ENCODE data around the gene SELL. TPM values are rescaled to one million over a fixed set of nuclear protein-coding genes. Genes with fewer than 3 reads are reported as not detected.
"Not testable (repeated sequence)": the region's sequence is repeated elsewhere in the genome, so short reads cannot be mapped to it uniquely, and the experiment has no call there.

SELL gene
- total RNA-seq, 1 donor from 2014 or later: 1.0 TPM

- ATAC-seq: not testable (repeated sequence)
Observed at GRCh38 chr1:169662680-169663079, 48.7 kb downstream of the SELL start.

DNA sequence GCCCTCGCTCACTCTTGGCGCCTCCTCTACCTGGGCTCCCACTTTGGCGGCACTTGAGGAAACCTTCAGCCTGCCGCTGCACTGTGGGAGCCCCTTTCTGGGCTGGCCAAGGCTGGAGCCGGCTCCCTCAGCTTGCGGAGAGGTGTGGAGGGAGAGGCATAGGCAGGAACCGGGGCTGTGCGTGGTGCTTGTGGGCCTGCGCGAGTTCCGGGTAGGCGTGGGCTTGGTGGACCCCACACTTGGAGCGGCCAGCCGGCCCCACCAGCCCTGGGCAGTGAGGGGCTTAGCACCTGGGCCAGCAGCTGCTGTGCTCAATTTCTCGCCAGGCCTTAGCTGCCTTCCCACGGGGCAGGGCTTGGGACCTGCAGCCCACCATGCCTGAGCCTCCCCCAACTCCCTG, 50.4 kb downstream of the SELL start:
- ATAC-seq: not testable (repeated sequence)

DNA sequence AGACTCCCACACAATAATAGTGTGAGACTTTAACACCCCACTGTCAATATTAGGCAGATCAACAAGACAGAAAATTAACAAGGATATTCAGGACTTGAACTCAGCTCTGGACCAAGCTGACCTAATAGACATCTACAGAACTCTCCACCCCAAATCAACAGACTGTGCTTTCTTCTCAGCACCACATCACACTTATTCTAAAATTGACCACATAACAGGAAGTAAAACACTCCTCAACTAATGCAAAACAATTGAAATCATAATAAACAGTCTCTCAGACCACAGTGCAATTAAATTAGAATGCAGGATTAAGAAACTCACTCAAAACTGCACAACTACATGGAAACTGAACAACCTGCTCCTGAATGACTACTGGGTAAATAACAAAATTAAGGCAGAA, 52.6 kb downstream of the SELL start:
- not testable (repeated sequence) for ATAC-seq

DNA sequence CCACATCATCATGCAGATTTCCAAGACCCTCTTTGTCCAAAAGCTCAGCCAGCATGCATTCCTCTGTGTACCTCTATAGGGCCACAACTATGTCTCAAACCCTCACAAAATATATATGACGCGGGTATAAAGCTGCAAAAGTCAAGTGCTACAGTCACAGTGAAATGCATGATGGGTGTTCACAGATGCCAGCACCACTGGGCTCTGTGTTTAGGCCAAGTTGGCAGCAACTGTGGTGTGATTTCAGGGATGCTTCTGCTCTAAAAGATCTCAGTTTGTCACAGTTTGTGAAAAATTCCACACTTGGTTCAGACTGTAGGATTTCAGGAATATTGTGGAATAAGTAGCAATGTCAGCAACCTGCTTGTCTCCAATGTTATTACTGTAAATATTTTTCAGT, 57.5 kb downstream of the SELL start:
- no peak for ATAC-seq

GRCh38 chr1:169651035-169651434, 60.4 kb downstream of the SELL start:
- no peak for ATAC-seq

GRCh38 chr1:169650551-169650950, 60.9 kb downstream of the SELL start:
- ATAC-seq: no peak

DNA sequence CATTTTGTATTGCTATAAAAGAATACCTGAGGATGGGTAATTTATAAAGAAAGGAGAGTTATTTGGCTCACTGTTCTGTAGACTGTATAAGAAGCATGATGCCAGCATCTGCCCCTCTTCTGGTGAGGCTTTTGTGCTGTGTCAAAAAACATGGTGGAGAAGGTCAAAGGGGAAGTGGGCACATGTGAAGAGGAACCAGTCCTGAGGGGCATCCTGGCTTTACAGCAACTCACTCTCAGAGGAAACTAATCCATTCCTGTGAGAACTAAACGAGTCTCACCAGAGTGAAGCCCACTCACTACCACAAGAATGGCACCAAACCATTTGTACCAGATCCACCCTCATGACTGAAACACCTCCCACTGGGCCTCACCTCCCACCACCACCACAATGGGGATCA, 62.7 kb downstream of the SELL start:
- ATAC-seq: no peak

- ATAC-seq: no peak
Observed at GRCh38 chr1:169648187-169648586, 63.2 kb downstream of the SELL start.

DNA sequence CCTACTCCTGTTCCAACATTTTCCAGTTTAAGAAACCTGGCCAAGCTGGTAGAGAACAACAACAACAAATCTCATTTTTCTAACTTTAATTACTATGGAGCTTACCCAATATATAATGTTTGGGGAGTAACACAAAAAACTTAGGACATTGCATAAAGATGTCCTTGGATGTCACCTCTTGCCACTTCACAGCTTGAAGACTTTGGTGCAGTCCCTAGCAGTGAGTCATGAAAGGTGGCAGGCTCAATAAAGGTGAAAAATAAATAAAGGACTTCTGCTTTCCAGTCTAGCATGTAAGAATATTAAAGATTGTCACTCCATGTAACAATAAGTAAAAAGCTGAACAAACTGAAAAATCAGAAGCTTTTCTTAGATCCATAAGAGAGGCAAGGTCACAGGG, 63.9 kb downstream of the SELL start:
- ATAC-seq: no peak

- ATAC-seq: no peak
Observed at GRCh38 chr1:169644297-169644696, 67.1 kb downstream of the SELL start.

Other genes starting within 250 kb of the SELL start
- gene SLC19A2, start 225.7 kb downstream of the SELL start, total RNA-seq: 4.1 TPM
- gene F5, start 125.1 kb downstream of the SELL start, total RNA-seq: 0.20 TPM
- gene SELP, start 81.5 kb downstream of the SELL start, total RNA-seq: 5.3 TPM
- 0.56 TPM for gene SELE, start 22.5 kb upstream of the SELL start, total RNA-seq
- 5.5 TPM for gene METTL18, start 83.3 kb upstream of the SELL start, total RNA-seq
- 7.8 TPM for gene SCYL3, start 182.3 kb upstream of the SELL start, total RNA-seq